Pancreas (tissue), 10 donors: Measurements from ENCODE around the gene RHOB. TPM values are rescaled to one million over a fixed set of nuclear protein-coding genes. Genes with fewer than 3 reads are reported as not detected.

Experiments
- ATAC-seq, 4 donors: fragments of 200-7000 bp; cut with Tn5 transposase; one replicate each; pipeline versions ENCODE4 v1.8.0 to v1.9.1; 2020; ENCODE audit warnings: mild to moderate bottlenecking in 4 of 4, moderate library complexity in 4 of 4
- DNase-seq, 6 donors: peaks; one replicate each; pipeline ENCODE4 v3.0.0-alpha.2; 2020
- FAIRE-seq: peaks from 2 replicates; lab custom pipeline; 2012; peaks lifted over from hg19 to GRCh38; lab: Jason Lieb, UNC
- H3K27ac ChIP-seq, 4 donors: fragments of 200-600 bp; sonication (generic); 1 replicate in 3 of 4; 2 replicates in 1 of 4; pipeline versions ENCODE4 v1.5.0 to v1.8.0; 2020
- H3K27me3 ChIP-seq, 4 donors: fragments of 200-600 bp; one replicate each; pipeline ENCODE4 v1.8.0; 2021
- H3K36me3 ChIP-seq, 3 donors: fragments of 200-600 bp; sonication (generic) in 1 of 3; one replicate each; pipeline versions ENCODE4 v1.5.0 to v1.8.0; 2020 to 2021
- H3K4me1 ChIP-seq, 3 donors: fragments of 200-600 bp; one replicate each; pipeline ENCODE4 v1.8.0; 2021
- H3K4me3 ChIP-seq, 4 donors: fragments of 200-600 bp; sonication (generic) in 2 of 4; one replicate each; pipeline versions ENCODE4 v1.5.0 to v1.8.0; 2020 to 2021
- H3K9me3 ChIP-seq, 4 donors: fragments of 200-600 bp; one replicate each; pipeline ENCODE4 v1.8.0; 2021
- CTCF ChIP-seq, 4 donors: fragments of 200-600 bp; sonication (generic) in 3 of 4; IDR thresholded peaks; one replicate each; pipeline versions ENCODE4 v1.5.0 to v1.8.0; 2021; ENCODE audit warnings: antibody characterized with exemption in 4 of 4
- WGBS, 2 donors: extraction: QIAGEN DNeasy Blood & Tissue Kit; methylation state at CpG; one replicate each; pipeline ENCODE4 v1.1.7; 2013; 5-methylcytosine and 5-hydroxymethylcytosine counted together
- intact Hi-C, 3 donors: fragments of 100-400 bp; cut with DNase I; formaldehyde crosslinking; loops; one replicate each; pipeline versions ENCODE4 v1.11.1 to v1.14.2; 2022
- polyA plus RNA-seq, 2 donors: library from polyadenylated mRNA; stranded (reverse); fragments of 200-250 nt; gene quantifications; one replicate each; pipeline ENCODE4 v1.2.3, GENCODE V29; 2013
- total RNA-seq, 6 donors: library from RNA; stranded (reverse); fragmentation: NEBNext Ultra II Directional in 4 of 6; extraction: Animal tissue kit (Norgen Biotek cat#: 25700) in 4 of 6; gene quantifications; one replicate each; pipeline versions ENCODE4 v1.2.1 to v1.2.4, GENCODE V29; 2021 to 2023
- donor health status: healthy with polysubstance abuse.
- donor health status: DM: no; HTN: no; CAD: no; lungs with moderate emphysema.
- donor health status: DM: no; HTN: no; CAD: no.
- donor health status: control.
- donor health status: control.
- donor health status: Bipolar disorder and iron deficiency.
- donor health status: DM: yes; HTN: yes; CAD: no.
- donor health status: DM: no; HTN: no; CAD: no.
- donor health status: DM: no; HTN: no; CAD: no.
- donor health status: DM: yes; HTN: yes; CAD: no.

The RHOB gene
- total RNA-seq (10 to 100 TPM; 27.5 to 70.0 (median 52.4) TPM), polyA plus RNA-seq (10 to 100 TPM; 56.3 to 98.5 TPM)

DNA sequence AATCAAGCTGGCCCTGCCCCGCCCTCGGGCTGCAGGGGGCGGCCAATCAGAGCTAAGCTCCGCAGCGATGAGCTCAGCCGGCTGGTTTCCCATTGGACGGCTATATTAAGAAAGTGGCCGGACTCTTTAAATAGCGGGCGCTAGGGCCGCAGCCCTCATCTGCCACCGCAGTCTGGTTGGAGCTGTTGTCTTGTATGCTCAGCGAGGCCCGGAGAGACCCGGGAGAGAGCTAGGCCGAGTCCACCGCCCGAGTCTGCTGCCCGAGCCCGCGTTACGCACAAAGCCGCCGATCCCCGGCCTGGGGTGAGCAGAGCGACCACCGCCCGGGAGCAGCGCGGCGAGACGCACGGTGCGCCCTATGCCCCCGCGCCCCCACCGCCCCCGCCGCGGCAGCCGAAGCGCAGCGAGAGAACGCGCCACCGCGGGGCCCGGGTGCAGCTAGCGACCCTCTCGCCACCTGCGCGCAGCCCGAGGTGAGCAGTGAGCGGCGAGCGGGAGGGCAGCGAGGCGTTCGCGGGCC lies at the start of gene RHOB:
TSS of gene RHOB (plus strand) at position 158 of the 520 bp plus-strand sequence. CDS start 392 bp downstream, outside the sequence.
- Histone ChIP-seq H3K27me3 (no peaks in the 10 kb centered on the region), H3K4me1 (peaks cover 3 to 29% (median 25%) of the 10 kb centered on the region in 3 donors), H3K4me3 (peak within 1 kb of the TSS; percentile 66 to 100 (median 84)), H3K27ac (peak within 1 kb of the TSS; percentile 97 to 99 (median 97)), H3K9me3 (no peaks in the 10 kb centered on the region), H3K36me3 (no peaks in the 10 kb centered on the region)
- ATAC-seq = peak; percentile 81 to 90 (median 88)
- TF ChIP-seq CTCF (IDR thresholded peaks at IDR 0.05) = no peak
- FAIRE-seq = no peak
- 0 to 1% methylated on average over 43 to 60 of the region's 60 CpGs for WGBS, 2 donors
- DNase-seq = peak; percentile 95 to 99 (median 98)
- intact Hi-C loops = no loop called here

DNA sequence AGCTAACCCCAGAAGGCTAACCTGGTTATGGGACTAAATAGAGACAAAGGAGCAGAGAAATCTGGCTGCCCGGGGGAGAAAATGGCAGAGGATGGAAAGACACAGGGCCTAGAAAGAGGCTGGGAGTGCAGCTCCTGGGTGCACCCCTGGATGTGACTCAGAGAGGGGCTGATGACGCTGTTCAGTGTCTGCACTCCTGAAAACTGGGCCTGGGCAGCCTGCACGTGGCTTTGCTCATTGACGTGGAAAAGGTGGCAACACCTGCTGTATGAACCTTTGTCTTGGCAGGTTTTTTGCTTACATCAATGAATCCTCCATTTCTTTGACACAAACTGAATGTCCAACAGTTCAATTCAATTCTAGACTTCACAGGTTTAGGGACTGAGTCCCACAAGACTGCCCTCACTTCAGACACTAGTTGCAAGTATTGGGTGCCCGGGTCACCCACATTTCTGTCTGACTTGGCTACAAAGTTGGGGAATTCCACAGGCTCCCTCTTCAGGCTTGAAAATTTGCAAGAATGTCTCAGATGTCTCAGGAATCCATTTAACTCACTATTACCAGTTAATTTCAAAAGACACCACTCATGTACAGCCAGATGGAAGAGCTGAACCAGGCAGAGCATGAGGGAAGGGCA lies 48.9 kb upstream of the RHOB start:
- intact Hi-C loops = loop anchor here in 1 of 3 donors (5.0 kb wide), 1 partner anchor 244 kb away; no protein-coding TSS in a partner anchor
- 71 to 82% methylated on average over 5 of the region's 5 CpGs for WGBS, 2 donors
- no peaks in the 10 kb centered on the region for H3K9me3 ChIP-seq
- H3K36me3 ChIP-seq = no peaks in the 10 kb centered on the region
- DNase-seq = no peak
- FAIRE-seq = no peak
- H3K4me1 ChIP-seq = no peaks in the 10 kb centered on the region
- no peak for TF ChIP-seq CTCF (IDR thresholded peaks at IDR 0.05)
- no peak for ATAC-seq
- H3K27me3 ChIP-seq = no peaks in the 10 kb centered on the region
- no peak overlapping the region for H3K27ac ChIP-seq
- H3K4me3 ChIP-seq = no peak overlapping the region

GRCh38 chr2:20398956-20399567 lies 47.8 kb upstream of the RHOB start:
- DNase-seq = no peak
- no peaks in the 10 kb centered on the region for H3K9me3 ChIP-seq
- no peak for TF ChIP-seq CTCF (IDR thresholded peaks at IDR 0.05)
- FAIRE-seq = no peak
- no peak overlapping the region for H3K27ac ChIP-seq
- WGBS, 2 donors = 65 to 70% methylated on average over 7 of the region's 7 CpGs
- no peaks in the 10 kb centered on the region for H3K4me1 ChIP-seq
- no peak for ATAC-seq
- no peak overlapping the region for H3K4me3 ChIP-seq
- H3K27me3 ChIP-seq = no peaks in the 10 kb centered on the region
- intact Hi-C loops = loop anchor here in 1 of 3 donors (5.0 kb wide), 1 partner anchor 243 kb away; no protein-coding TSS in a partner anchor
- no peaks in the 10 kb centered on the region for H3K36me3 ChIP-seq

GRCh38 chr2:20400306-20400705 lies 46.6 kb upstream of the RHOB start:
- intact Hi-C loops = no loop called here
- Histone ChIP-seq H3K36me3 (no peaks in the 10 kb centered on the region), H3K27ac (no peak overlapping the region), H3K4me1 (no peaks in the 10 kb centered on the region), H3K9me3 (no peaks in the 10 kb centered on the region), H3K4me3 (no peak overlapping the region), H3K27me3 (no peaks in the 10 kb centered on the region)
- FAIRE-seq = no peak
- TF ChIP-seq CTCF (IDR thresholded peaks at IDR 0.05) = no peak
- 88 to 93% methylated on average over 1 of the region's 1 CpG for WGBS, 2 donors
- DNase-seq = no peak
- no peak for ATAC-seq
